ENCODE measurements around the gene STUB1. TPM values are rescaled to one million over a fixed set of nuclear protein-coding genes. Genes with fewer than 3 reads are reported as not detected.

Gene STUB1
- total RNA-seq, 1 donor from 2014 or later = 71.2 TPM

- intact Hi-C loops (cut with micrococcal nuclease) = no loop called here
Measured at GRCh38 chr16:693766-694165, 13.6 kb downstream of the STUB1 start.

GRCh38 chr16:694187-694862 is 14.1 kb downstream of the STUB1 start:
- intact Hi-C loops (cut with micrococcal nuclease) = no loop called here

DNA sequence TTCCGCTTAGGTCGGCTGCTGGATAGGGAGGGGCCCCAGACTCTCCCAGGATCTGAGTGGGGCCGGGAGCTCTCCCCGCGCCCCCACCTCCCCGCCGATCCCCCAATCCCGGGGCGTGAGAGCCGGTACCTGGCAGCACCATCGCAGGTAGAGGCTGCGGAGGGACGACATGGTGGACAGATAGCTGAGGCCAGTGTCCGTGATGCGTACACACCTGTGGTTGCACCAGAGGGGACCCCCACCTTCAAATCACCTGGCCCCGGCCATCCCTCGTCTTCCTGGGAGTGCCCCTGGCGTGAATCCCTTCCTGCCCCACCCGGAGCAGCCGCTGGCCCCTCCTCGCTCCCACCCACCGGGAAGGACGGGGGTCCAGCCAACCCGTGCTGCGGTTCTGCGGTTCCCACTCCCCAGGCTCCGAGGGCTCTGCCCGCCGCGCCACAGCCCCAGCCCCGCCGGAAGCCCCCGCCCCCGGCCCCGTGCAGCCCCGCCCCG is 14.7 kb downstream of the STUB1 start:
- intact Hi-C loops (cut with micrococcal nuclease) = no loop called here

GRCh38 chr16:695355-696089 is 15.3 kb downstream of the STUB1 start:
- intact Hi-C loops (cut with micrococcal nuclease) = no loop called here

DNA sequence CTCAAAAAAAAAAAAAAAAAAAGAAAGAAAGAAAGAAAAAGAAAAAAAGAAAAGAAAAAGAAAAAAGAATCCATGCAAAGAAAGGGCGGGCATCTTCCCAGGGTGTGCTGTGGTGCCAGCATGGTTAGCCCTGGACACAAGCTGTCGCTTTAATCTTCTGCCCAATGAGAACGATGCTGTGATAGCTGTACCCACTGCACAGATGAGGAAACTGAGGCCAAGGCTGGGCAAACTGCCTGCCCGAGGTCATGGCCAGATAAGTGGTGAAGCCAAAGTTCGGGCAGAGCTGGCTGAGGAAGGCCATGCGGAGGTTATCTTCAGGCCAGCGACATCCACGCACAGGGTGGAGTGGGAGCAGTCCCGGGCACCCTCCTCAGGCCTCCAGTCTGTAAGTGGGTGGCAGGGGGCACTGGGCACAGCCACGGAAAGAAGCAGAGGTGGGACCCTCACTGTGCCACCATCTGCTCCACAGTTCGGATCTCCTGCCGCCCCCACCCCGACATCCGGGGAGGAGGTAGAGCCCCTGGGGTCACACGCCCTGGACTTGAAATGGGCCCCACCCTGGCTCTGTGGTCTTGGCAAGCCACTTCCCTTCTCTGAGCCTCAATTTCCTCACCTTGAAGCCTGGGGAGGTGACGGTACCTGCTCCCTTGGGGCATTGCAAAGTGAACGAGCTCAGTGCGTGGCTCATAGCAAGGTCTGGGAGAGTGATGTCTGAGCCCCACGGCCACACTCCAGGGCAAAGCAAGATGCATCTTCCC is 18.9 kb downstream of the STUB1 start:
- intact Hi-C loops (cut with micrococcal nuclease) = no loop called here

DNA sequence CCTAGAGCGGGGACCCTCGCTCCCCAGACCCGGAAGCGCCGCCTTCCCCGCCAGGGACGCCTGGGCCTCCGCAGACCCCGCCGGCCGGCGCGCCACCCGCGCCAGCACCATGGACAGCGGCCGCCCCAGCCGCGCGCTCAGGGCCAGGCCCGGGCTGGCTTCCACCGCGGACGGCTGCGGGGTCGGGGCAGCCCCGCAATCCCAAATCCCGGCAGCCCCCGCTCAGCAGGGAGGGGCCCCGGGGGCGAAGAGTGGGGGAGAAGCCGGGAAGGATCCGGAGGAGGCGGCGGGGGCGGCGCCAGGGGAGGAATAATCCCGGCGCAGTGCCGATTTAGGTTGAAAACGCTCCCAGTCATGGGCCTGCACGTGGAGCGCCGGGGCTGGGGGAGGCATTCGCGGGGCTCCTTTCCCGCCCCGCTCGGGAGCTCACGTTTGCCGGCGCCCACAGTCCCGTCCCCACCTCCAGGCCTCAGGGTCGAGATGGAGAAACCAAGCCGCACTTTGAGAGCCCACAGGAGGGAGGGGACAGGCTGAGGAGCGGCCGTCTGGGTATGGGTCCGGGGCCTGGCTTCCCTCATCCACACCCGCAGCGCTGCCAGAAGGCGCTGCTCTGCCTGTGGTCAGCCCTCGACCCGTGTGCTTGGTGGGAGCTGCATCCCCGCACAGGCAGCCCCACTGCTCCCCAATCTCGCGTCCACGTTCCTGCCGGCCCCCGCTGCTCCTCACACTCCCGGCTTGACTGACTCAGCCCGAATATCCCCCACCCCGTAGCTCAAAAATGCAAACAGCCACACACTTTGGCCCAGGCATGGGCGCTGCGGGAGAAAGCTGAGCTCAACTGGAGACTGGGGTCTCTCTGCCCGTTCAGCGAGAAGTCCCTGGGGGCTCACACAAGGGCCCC is 20.7 kb downstream of the STUB1 start:
- intact Hi-C loops (cut with micrococcal nuclease) = no loop called here

- intact Hi-C loops (cut with micrococcal nuclease) = no loop called here
Measured at GRCh38 chr16:702341-702740, 22.1 kb downstream of the STUB1 start.

GRCh38 chr16:703406-703805 is 23.2 kb downstream of the STUB1 start:
- intact Hi-C loops (cut with micrococcal nuclease) = no loop called here

- intact Hi-C loops (cut with micrococcal nuclease) = no loop called here
Measured at GRCh38 chr16:704047-704446, 23.8 kb downstream of the STUB1 start.

DNA sequence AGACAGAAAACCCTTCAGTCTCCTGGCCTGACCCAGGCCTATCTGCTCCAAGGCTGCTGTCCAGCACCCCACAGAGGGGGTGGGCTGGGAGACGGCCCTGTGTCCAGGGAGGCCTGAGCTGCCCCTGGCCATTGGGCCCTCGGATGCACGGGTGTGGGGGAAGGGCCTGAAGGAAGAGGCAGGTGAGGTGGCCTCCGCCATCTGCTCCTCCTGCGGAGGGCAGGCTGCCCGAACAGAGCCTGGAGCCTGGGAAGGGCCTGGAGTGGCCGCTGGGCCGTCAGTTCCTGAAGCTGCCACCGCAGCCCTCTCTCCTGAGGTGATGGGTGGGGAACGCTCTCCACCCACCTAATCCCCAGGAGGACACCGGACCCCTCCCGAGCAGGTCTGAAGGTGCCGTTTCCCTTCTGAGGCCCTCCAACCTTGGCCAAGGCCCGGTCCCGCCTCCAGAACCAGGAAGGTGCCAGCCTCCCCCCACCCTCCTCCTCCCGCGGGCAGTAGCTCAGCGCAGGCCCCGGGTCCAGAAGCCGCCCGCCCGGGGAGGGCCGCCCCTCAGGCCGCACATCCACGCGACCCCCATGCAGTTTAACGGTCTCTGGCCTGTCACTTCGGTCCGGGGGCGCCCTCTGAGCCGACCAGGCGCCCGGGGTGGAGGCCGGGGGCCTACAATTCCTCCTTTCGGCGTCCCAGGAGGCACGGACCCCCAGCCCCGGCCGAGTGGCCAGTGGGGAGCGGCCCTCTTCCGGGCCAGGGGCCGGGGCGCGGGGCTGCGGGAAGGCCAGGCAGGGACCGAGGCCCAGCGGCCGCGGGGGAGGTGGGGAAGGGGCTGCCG is 24.6 kb downstream of the STUB1 start:
- intact Hi-C loops (cut with micrococcal nuclease) = no loop called here

GRCh38 chr16:705431-706188 is 25.4 kb downstream of the STUB1 start, which contains the start of gene FBXL16:
TSS of gene FBXL16 (minus strand) at chr16:705801. CDS start at chr16:697405, 8,396 bp downstream.
- intact Hi-C loops (cut with micrococcal nuclease) = no loop called here

GRCh38 chr16:706189-707061 is 26.2 kb downstream of the STUB1 start:
- intact Hi-C loops (cut with micrococcal nuclease) = no loop called here

GRCh38 chr16:707062-707538 is 26.9 kb downstream of the STUB1 start:
- intact Hi-C loops (cut with micrococcal nuclease) = no loop called here

DNA sequence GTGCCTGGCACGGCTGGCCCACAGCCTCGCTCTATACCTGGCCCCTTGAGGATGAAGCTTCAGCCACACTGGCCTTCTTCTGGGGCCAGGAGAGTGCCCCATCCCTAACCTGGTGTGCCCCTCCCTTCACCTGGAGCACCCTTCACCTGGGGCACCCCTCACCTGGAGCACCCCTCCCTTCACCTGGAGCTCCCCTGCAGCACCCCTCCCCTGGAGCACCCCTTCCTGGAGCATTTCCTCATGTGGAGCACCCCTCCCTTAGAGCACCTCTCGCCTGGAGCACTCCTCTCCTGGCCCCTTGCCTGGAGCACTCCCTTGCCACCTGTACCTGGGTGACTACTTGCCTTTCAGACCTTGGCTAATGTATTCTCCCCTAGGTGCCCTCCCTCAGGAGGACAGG is 27.8 kb downstream of the STUB1 start:
- intact Hi-C loops (cut with micrococcal nuclease) = no loop called here

DNA sequence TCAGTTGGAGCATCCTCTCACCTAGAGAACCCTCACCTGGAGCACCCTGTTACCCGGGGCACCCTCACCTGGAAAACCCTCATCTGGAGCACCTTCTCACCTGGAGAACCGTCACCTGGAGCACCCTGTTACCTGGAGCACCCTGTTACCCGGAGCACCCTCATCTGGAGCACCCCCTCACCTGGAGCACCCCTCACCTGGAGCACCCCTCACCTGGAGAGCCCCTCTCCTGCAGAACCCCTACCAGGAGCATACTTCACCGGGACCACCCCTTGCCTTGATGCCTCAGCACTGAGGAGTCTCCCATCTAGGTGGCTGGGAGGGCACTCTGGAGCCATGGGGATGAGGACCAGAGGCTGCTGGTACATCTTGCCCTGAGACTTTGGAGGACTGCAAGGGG is 28.7 kb downstream of the STUB1 start:
- intact Hi-C loops (cut with micrococcal nuclease) = no loop called here

DNA sequence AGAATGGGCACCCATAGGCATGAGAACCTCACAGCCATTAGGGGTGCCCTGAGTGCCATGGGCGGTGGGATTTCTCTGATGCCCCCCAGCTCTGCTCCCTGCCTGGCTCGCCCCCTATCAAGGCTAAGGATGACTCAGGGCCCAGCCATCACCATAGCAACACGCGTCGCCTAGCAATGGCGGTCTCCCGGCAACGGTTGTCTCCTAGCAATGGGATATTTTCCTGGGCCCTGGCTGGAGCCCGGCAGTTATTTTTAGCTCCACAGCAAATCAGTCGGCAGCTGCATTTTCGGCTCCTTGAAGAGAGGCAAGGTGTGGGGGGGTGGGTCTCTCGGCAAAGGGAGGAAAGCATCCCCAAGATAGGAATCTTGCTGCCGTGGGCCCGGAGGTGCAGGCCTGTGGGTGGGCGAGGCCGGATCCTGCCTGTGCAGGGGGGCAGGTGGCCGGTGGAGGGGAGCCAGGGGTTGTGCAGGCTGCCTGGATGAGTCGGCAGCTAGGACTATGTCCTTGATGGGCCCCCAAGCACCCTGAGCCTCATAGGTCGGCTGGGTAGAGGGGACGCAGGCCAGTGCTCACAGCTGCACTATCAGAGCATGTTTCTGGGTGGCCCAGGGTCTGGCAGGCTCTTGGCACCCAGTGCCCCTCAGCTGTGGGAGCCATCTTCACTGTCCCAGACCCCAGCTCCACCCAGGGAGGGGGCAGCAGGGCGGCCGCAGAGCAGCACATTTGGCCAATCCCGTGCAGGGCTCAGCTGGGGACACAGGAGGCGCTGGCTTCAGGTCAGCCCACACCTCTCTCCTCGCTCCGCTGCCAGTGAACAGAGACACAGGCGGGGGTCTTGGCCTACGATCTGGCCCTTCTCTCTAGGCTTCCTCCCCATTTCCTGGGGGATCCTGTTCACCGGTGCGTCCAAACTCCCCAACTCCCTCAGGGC is 29.6 kb downstream of the STUB1 start:
- intact Hi-C loops (cut with micrococcal nuclease) = no loop called here

- intact Hi-C loops (cut with micrococcal nuclease) = loop anchor here (1.0 kb wide), 1 partner anchor 75 kb away; no protein-coding TSS in a partner anchor
Measured at GRCh38 chr16:710500-711075, 30.4 kb downstream of the STUB1 start.
